ENCODE results near the gene BSX.

The BSX gene

DNA sequence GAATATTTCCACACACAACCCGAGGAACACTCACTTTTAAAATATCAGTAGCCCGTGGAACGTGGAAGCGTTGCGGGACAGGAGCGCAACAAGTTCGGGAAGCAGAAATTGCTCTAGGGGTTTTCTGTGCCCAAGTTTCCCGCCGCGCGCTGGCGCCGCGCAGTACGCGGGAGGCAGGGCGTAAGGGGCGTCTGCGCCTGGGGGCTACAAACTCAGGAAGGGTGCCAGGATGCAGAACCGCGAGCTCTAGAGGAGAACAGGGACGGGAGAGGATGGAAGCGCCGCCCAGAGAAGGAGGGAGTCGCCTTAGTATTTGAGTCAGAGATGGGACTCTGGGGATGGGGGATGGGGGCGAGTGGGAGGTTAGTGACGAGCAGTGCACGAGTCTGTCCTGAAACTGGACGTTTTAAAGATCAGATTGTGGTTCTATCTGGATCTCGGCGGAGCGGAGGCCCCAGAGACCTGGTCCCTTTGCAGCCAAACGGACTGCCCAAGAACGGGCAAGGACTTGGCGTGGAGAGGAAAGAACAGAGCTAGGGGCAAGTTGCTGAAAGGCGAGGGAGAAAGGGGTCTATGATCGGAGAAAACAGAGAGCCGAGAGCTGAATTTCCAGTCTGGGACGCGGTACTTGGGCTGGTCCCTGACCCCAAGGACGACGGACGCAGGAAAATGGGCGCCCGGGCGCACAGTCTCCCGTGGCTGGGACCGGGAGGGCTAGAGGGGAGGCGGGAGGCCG is 4.7 kb downstream of the BSX start:
- no peaks in the 10 kb centered on the region for H3K36me3 ChIP-seq (ENCODE audit: insufficient read depth, low read length)
- H3K9me3 ChIP-seq (ENCODE audit: low read depth, low read length) = no peaks in the 10 kb centered on the region
- peak overlapping the region; percentile 79 for H3K27ac ChIP-seq
- DNase-seq (ENCODE audit: low read depth, low spot score) = peak; percentile 77
- no peak for TF ChIP-seq EZH2 (IDR thresholded peaks at IDR 0.05)
- peak; percentile 82 for TF ChIP-seq FOXP2 (optimal IDR thresholded peaks at IDR 0.05; ENCODE audit: control extremely low read depth, extremely low read length, insufficient read depth)
- peak; percentile 35; the same call in 1 of the 2 replicates for TF ChIP-seq POLR2AphosphoS5 (IDR thresholded peaks at IDR 0.05; ENCODE audit: borderline replicate concordance, low read depth, low read length)
- peak overlapping the region; percentile 73 for H3K9ac ChIP-seq (ENCODE audit: insufficient read length)
- peak overlapping the region; percentile 88 for H3K4me3 ChIP-seq

DNA sequence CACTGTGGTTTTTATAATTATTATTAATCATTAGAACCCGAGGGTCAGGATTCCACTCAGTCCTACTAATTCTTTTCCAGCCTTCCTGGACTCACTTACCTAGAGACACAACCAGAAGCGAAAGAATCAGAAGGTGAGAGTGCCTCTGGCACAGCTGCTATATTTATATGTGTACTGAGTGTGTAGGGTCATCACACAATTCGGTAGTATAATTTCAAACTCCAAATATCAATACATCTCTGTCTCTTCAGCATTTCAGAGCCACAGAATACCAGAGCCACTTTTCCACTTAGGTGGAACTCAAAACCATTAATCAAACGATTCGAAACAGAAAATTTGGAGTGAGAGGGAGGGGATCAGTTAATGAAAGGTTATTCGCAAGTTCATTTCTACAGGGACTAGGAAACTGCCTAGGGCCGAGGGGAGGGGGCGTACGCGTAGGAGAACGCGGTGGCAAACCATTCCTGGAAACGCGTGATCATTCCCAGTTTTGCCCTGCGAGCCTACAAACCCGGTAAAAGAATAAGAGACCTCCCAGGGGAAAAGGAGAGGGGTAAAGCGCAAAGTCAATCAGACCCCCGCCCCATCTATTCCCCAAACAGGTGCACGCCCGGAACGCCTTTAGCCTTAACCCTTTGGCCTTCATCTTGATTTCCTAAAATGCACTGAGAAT is 5.4 kb downstream of the BSX start:
- H3K27ac ChIP-seq = peak overlapping the region; percentile 79
- H3K4me3 ChIP-seq = peak overlapping the region; percentile 88
- peak overlapping the region; percentile 73 for H3K9ac ChIP-seq (ENCODE audit: insufficient read length)
- TF ChIP-seq POLR2AphosphoS5 (IDR thresholded peaks at IDR 0.05; ENCODE audit: borderline replicate concordance, low read depth, low read length) (no peak), EZH2 (IDR thresholded peaks at IDR 0.05) (no peak), FOXP2 (optimal IDR thresholded peaks at IDR 0.05; ENCODE audit: control extremely low read depth, extremely low read length, insufficient read depth) (no peak)
- H3K9me3 ChIP-seq (ENCODE audit: low read depth, low read length) = no peaks in the 10 kb centered on the region
- H3K36me3 ChIP-seq (ENCODE audit: insufficient read depth, low read length) = no peaks in the 10 kb centered on the region
- no peak for DNase-seq (ENCODE audit: low read depth, low spot score)

DNA sequence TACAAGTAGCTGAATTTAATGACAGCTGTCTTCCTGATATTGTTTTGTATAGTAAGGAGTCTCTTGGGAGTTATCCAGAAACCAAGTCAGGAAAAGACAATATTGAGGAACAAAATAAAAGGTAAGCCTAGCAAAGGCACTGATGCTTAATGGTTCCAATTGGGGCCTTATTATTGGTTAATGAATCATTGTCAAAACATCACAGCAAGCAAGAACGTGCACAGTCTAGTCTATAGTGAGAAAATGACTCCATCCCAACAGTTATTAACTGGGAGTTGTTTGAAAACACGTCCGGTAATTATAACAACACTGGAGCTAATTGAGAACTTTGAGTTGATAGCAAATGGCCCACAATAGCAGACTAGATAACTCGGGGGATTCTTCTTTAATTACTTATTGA is 17.7 kb downstream of the BSX start:
- H3K27ac ChIP-seq = no peak overlapping the region
- H3K9ac ChIP-seq (ENCODE audit: insufficient read length) = no peak overlapping the region
- DNase-seq (ENCODE audit: low read depth, low spot score) = no peak
- no peak for TF ChIP-seq POLR2AphosphoS5 (IDR thresholded peaks at IDR 0.05; ENCODE audit: borderline replicate concordance, low read depth, low read length)
- TF ChIP-seq FOXP2 (optimal IDR thresholded peaks at IDR 0.05; ENCODE audit: control extremely low read depth, extremely low read length, insufficient read depth) = no peak
- TF ChIP-seq EZH2 (IDR thresholded peaks at IDR 0.05) = no peak
- no peaks in the 10 kb centered on the region for H3K36me3 ChIP-seq (ENCODE audit: insufficient read depth, low read length)
- H3K4me3 ChIP-seq = no peak overlapping the region
- peaks cover 3% of the 10 kb centered on the region; the same call in 1 of the 2 replicates for H3K9me3 ChIP-seq (ENCODE audit: low read depth, low read length)

GRCh38 chr11:122954455-122954854 is 27.2 kb downstream of the BSX start:
- no peak for TF ChIP-seq POLR2AphosphoS5 (IDR thresholded peaks at IDR 0.05; ENCODE audit: borderline replicate concordance, low read depth, low read length)
- no peak for TF ChIP-seq EZH2 (IDR thresholded peaks at IDR 0.05)
- TF ChIP-seq FOXP2 (optimal IDR thresholded peaks at IDR 0.05; ENCODE audit: control extremely low read depth, extremely low read length, insufficient read depth) = no peak
- Histone ChIP-seq H3K36me3 (ENCODE audit: insufficient read depth, low read length) (no peaks in the 10 kb centered on the region), H3K9me3 (ENCODE audit: low read depth, low read length) (no peaks in the 10 kb centered on the region), H3K4me3 (no peak overlapping the region), H3K27ac (no peak overlapping the region), H3K9ac (ENCODE audit: insufficient read length) (no peak overlapping the region)
- DNase-seq (ENCODE audit: low read depth, low spot score) = no peak

- Histone ChIP-seq H3K9ac (ENCODE audit: insufficient read length) (no peak overlapping the region), H3K36me3 (ENCODE audit: insufficient read depth, low read length) (no peaks in the 10 kb centered on the region; the same call in 1 of the 2 replicates), H3K4me3 (no peak overlapping the region), H3K9me3 (ENCODE audit: low read depth, low read length) (no peaks in the 10 kb centered on the region), H3K27ac (no peak overlapping the region)
- TF ChIP-seq POLR2AphosphoS5 (IDR thresholded peaks at IDR 0.05; ENCODE audit: borderline replicate concordance, low read depth, low read length) (no peak), EZH2 (IDR thresholded peaks at IDR 0.05) (no peak), FOXP2 (optimal IDR thresholded peaks at IDR 0.05; ENCODE audit: control extremely low read depth, extremely low read length, insufficient read depth) (no peak)
- DNase-seq (ENCODE audit: low read depth, low spot score) = no peak
Observed at GRCh38 chr11:122951211-122951610, 30.4 kb downstream of the BSX start.

- no peak for DNase-seq (ENCODE audit: low read depth, low spot score)
- H3K4me3 ChIP-seq = no peak overlapping the region
- H3K9ac ChIP-seq (ENCODE audit: insufficient read length) = no peak overlapping the region
- no peak overlapping the region for H3K27ac ChIP-seq
- TF ChIP-seq POLR2AphosphoS5 (IDR thresholded peaks at IDR 0.05; ENCODE audit: borderline replicate concordance, low read depth, low read length) (no peak), EZH2 (IDR thresholded peaks at IDR 0.05) (no peak), FOXP2 (optimal IDR thresholded peaks at IDR 0.05; ENCODE audit: control extremely low read depth, extremely low read length, insufficient read depth) (no peak)
- H3K36me3 ChIP-seq (ENCODE audit: insufficient read depth, low read length) = no peaks in the 10 kb centered on the region
- no peaks in the 10 kb centered on the region for H3K9me3 ChIP-seq (ENCODE audit: low read depth, low read length)
Observed at GRCh38 chr11:122938557-122938956, 43.1 kb downstream of the BSX start.

GRCh38 chr11:122937983-122938382 is 43.7 kb downstream of the BSX start:
- Histone ChIP-seq H3K9me3 (ENCODE audit: low read depth, low read length) (no peaks in the 10 kb centered on the region), H3K27ac (no peak overlapping the region), H3K4me3 (no peak overlapping the region), H3K36me3 (ENCODE audit: insufficient read depth, low read length) (no peaks in the 10 kb centered on the region), H3K9ac (ENCODE audit: insufficient read length) (no peak overlapping the region)
- DNase-seq (ENCODE audit: low read depth, low spot score) = no peak
- TF ChIP-seq EZH2 (IDR thresholded peaks at IDR 0.05) (no peak), FOXP2 (optimal IDR thresholded peaks at IDR 0.05; ENCODE audit: control extremely low read depth, extremely low read length, insufficient read depth) (no peak), POLR2AphosphoS5 (IDR thresholded peaks at IDR 0.05; ENCODE audit: borderline replicate concordance, low read depth, low read length) (no peak)

GRCh38 chr11:122933416-122933815 is 48.2 kb downstream of the BSX start:
- Histone ChIP-seq H3K36me3 (ENCODE audit: insufficient read depth, low read length) (no peaks in the 10 kb centered on the region), H3K9ac (ENCODE audit: insufficient read length) (no peak overlapping the region), H3K27ac (no peak overlapping the region), H3K9me3 (ENCODE audit: low read depth, low read length) (no peaks in the 10 kb centered on the region), H3K4me3 (no peak overlapping the region)
- no peak for TF ChIP-seq FOXP2 (optimal IDR thresholded peaks at IDR 0.05; ENCODE audit: control extremely low read depth, extremely low read length, insufficient read depth)
- no peak for TF ChIP-seq EZH2 (IDR thresholded peaks at IDR 0.05)
- DNase-seq (ENCODE audit: low read depth, low spot score) = no peak

Data from SK-N-MC (cell line).